Activated CD4-positive, alpha-beta T cell treated with anti-CD3 and anti-CD28 coated beads for 48 hours (primary cell): ENCODE results near the gene SDC4.
"Not testable (repeated sequence)": the region's sequence is repeated elsewhere in the genome, so short reads cannot be mapped to it uniquely, and the experiment has no call there.

ENCODE experiments used
- DNase-seq: peaks from one replicate; pipeline ENCODE4 v3.0.0-alpha.2; 2020

SDC4 gene

GRCh38 chr20:45363611-45364492 is 15.6 kb upstream of the SDC4 start:
- no peak for DNase-seq

DNA sequence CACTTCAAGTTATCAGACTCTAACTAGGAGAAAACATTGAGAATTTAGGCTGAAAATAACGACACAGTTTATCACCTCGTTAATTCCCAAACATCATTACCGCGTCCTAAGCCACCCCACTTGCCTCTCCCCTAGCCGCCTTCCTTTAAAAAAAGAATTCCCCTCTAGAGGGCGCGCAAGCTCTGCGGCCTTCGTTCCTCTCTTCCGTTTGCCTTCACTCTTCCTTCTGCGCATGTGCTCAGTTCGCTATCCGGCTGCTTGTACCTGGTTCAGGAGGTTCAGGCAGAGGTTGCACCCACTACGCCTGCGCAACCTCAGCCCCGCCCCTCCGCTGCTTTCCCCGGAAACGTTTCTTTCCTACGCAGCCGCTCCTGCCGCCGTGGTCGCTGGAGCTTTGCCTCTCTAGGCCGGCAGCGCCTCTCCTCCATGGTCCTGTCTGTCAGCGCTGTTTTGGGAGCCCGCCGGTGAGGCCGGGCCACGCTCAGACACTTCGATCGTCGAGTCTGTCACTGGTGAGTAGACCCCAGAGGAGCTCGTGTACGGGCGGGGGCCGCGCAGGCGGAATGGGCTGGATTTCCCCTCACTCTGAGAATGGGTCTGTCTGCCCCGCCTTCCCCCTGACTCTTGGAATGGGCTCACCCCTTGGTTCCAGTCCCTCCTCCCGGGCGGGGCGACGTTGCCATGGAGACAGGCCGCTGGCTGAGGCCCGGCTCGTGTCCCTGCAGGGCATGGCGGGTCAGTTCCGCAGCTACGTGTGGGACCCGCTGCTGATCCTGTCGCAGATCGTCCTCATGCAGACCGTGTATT is 14.8 kb upstream of the SDC4 start, which contains the start of gene SYS1:
SYS1 (plus strand) TSS at position 353 of the 807 bp plus-strand sequence; CDS start at position 729, 376 bp downstream.
- DNase-seq = peak; percentile 99

GRCh38 chr20:45361793-45362192 is 13.6 kb upstream of the SDC4 start:
- no peak for DNase-seq

DNA sequence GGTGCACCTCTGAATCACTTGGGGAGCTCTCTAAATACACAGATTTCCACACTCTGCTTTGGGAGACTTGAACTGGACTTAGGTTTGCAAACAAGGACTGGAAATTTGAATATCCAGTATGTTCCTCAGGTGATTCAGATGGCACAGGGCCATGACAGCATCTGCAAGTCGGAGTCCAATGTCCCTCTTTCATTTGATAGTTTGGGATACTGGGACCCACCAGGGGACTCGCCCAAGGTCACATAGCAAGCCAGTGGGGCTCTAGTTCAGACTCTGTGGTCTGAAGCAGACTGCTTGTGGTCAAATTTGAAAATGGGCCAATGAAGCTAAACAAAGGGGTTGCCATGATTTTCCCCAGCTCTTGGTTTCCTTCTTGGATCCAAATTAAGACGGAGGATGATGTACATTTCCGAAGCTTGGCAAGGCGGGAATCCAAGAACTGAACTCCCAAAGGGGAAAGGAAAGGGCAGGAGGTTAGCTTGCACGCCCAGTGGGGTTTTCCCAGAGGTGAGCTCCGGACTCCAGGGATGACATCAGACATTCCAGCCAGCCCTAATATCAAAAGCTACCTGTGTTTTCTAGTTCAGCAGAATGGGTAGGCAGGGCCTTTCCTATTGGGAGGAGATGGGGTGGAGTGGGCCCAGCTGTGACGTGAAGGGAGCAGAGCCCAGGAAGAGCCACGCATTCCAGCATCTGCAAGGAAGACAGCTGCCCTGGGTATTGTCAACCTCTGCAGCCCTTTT is 11.4 kb upstream of the SDC4 start:
- DNase-seq = no peak

- DNase-seq = no peak
Observed at GRCh38 chr20:45359069-45359405, 10.8 kb upstream of the SDC4 start.

GRCh38 chr20:45358282-45359068 is 10.3 kb upstream of the SDC4 start:
- no peak for DNase-seq

DNA sequence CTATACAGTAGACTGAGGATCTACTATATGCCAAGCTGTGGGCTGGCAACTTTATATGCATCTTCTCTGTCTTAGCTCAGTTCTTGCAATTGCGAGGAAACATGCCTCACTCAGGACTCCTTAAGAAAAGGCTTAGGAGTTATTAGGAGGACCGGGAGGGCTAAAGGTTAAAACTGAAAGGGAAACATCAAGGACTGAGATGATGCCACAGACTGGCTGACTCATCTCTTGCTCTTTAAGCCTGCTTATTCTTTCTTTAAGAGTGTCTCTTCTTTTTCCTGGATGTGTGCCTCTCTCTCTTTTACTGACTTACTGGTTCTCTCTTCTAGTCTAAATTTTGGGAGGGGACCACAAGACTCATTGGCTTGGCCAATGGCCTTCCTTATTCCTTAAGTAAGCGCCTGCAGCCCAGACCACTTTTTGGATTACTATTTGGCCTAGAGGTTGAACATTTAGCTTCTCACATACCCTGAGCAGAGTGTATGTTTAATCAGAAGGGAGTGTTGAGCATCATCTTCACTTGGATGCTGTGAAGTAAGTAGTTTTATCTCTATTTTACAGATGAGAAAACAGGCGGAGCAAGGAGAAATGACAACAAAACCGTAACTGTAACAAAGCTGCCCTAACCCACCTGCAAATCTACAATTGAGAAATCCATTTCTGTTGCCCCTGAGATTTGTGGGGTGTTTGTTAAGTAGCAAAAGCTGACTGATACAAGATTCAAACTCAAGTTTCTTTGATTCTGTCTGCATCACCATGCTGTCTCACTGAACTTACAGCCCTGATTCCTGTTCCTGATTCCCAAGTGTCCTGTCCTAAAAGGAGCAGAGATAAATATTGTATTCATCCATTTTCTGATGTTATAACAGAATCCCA is 7.2 kb upstream of the SDC4 start:
- peak; percentile 25 for DNase-seq

GRCh38 chr20:45354423-45355208 is 6.4 kb upstream of the SDC4 start:
- peak; percentile 48 for DNase-seq

DNA sequence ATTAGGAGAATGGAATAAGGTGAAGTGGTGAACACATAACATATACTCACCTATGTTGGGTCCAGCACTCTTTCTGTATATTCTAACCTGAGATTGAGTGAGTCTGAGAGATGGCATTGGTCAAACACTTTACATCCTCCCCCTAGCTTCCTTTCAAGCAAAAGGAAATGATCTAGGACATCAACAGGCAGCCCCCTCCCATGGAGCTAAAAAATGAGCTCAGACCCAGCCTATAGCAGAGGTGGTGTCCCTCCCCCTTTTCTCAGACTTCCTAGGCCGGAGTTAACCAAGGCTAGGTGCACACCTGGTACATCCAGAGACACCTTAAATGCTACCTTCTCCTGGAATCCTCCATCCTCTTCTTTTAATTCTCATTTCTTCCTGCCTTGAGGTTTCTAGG is 5.5 kb upstream of the SDC4 start:
- no peak for DNase-seq

DNA sequence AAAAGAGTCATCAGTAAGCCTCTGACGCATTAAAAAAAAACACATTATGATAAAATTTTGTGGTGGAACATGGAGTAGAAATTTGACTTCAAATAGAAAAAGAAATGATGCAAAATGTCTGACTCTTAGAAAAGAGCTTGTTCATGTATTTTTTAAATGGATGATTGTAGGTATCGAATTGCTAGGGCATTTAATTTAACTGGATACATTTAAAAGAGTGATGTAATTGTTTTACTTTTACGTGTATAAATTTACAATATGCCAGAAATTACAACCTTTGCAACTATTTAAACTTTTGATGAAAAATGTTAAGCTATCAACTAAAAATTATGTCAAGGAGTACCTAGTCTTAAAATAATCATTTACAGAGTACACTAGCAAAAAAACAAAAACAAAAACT is 4.5 kb upstream of the SDC4 start:
- no peak for DNase-seq

DNA sequence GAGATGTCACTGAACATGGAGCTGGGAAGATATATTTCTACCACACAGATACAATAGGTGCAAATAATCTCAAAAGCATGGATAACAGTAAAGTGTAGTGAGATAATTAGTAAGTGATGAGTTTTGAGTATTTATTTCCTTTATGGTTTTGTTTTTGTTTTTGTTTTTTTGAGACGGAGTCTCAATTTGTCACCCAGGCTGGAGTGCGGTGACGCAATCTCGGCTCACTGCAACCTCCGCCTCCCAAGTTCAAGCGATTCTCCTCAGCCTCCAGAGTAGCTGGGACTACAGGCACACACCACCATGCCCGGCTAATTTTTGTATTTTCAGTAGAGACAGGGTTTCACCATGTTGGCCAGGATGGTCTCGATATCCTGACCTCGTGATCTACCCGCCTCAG is 2.6 kb upstream of the SDC4 start:
- DNase-seq = not testable (repeated sequence)

- no peak for DNase-seq
Observed at GRCh38 chr20:45350217-45350616, 2.0 kb upstream of the SDC4 start.

- no peak for DNase-seq
Observed at GRCh38 chr20:45347297-45347935, 808 bp downstream of the SDC4 start.

DNA sequence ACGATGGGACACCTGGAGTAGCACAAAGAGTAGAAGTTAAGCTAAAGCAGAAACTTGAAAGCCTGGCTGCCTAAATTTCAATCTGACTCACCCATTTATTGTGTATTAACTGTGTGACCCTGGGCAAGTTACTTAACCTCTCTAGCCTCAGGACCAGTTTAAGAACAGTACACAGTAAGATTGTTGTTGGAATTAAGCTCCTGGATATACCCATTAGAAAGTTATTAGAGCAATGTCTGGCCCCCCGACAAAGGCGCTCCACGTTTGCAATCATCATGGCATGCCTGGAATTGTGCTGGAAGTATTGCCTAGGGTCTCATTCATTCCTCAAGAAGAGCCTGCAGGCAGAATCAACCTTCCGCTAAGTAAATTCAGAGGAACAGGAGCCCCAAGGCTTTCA is 1.4 kb downstream of the SDC4 start:
- no peak for DNase-seq

- no peak for DNase-seq
Observed at GRCh38 chr20:45346291-45346718, 1.9 kb downstream of the SDC4 start.

DNA sequence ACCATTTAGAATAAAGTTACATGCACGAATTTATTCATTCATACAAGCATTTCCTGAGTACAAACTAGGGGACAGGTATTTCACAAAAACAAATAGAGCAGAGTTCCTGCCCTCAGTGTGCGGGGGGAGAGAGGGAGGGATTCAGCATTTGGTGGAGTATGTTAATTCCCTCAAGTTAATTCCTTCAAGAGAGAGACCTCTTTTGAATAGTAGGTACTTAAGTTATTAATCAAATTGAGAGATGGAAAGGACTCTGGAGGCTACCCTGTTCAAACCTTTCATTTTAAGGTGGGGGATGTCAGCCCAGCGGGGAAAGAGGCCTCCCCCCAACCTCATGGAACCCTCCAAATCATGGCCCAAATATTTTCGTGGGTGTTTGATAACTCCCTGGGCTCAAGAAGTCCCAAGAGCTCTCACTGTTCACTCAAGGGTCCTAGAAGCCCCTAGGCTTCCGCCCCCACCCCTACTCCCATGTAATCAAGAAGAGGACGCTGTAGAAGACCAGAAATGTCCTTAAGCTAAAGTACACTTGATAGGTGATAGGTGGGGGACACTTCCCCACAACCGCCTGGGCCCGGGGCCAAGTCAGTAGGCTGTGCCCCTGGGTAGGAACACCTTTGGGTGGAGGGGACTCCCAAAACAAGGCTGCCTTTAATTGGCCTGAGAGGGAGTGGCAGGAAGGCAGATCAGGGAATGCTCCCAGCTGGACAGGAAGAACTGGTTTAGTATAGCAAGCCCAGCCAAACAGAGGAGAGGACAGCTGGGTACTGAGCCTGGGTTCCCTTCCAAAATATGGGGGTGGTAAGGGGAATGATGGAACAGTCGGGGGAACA is 2.9 kb downstream of the SDC4 start:
- DNase-seq = no peak

- peak; percentile 23 for DNase-seq
Observed at GRCh38 chr20:45344168-45344860, 3.9 kb downstream of the SDC4 start.

DNA sequence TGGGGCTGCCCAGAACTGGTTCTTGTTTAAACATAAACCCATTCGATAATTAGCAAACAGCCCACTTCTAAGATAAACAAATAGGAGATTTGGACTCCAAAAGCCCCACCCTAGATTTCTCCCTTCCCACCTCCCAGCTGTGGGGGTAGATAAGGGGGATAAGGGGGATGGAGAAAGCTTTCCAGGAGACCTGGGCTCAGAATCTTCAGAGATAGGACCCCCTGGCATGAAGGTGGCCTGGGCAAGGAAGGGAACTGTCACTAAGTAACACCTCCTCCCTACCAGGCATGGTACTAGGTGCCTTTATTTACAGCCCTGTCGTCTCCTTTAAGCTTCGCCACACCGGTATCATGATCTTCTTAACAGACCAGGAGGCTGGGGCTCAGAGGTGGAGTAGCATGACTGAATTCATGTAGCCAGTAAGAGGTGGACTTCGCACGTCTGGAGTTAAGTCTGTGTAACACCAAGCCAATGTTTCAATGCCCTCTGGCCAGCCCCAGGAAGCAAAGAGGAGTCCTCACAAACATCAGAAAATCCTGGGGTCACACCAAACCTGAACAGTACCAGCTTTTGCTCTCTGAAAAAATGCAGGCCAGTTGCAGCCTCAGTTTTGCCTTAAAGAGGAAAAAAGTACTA is 4.6 kb downstream of the SDC4 start:
- DNase-seq = no peak
